Measurements from ENCODE around the gene NPIPB2.

GRCh38 chr16:11955713-11956123 lies 13.9 kb upstream of the NPIPB2 start:
- no peak for TF ChIP-seq POLR2A (IDR thresholded peaks at IDR 0.05; ENCODE audit: control extremely low read depth in 1 of 2, low read depth in 2 of 2, low read length in 2 of 2)
- TF ChIP-seq SRF (IDR thresholded peaks at IDR 0.05; ENCODE audit: low read depth, low read length), result no peak
- TF ChIP-seq POLR2AphosphoS5 (IDR thresholded peaks at IDR 0.05; ENCODE audit: low read depth, low read length), result no peak
- no peak for TF ChIP-seq BCL11A (IDR thresholded peaks at IDR 0.05; ENCODE audit: low read depth in 2 of 2, low read length in 2 of 2)
- no peak for TF ChIP-seq TEAD4 (IDR thresholded peaks at IDR 0.05; ENCODE audit: low read depth, low read length)
- TF ChIP-seq CTCF (IDR thresholded peaks at IDR 0.05; ENCODE audit: control extremely low read depth in 1 of 3, insufficient read depth in 1 of 3, low read depth in 1 of 3, low read length in 3 of 3), result no peak
- TF ChIP-seq HDAC6 (IDR thresholded peaks at IDR 0.05; ENCODE audit: low read depth, low read length), result no peak
- no peak for TF ChIP-seq RFX5 (IDR thresholded peaks at IDR 0.05; ENCODE audit: borderline replicate concordance, low read depth, low read length)
- TF ChIP-seq BRCA1 (IDR thresholded peaks at IDR 0.05; ENCODE audit: low read depth, low read length), result no peak

All from H1 (cell line).